Superior temporal gyrus (tissue), 1 donor: ENCODE results near the gene TENT5C.

ENCODE experiments used
- DNase-seq: peaks from one replicate; pipeline ENCODE4 v3.0.0-alpha.2; 2016; ENCODE audit errors: extremely low spot score

The TENT5C gene

GRCh38 chr1:117676615-117677130 is 70.8 kb downstream of the TENT5C start:
- DNase-seq: no peak
